Measurements from ENCODE around the gene PLSCR4. TPM values are rescaled to one million over a fixed set of nuclear protein-coding genes. Genes with fewer than 3 reads are reported as not detected.

Gene PLSCR4
- total and polyA plus RNA-seq, 9 of the 15 experiments (the other 6 are each of a cell fraction or from before 2014, with no cell fraction given), result 0.11 to 0.68 (median 0.21) TPM

DNA sequence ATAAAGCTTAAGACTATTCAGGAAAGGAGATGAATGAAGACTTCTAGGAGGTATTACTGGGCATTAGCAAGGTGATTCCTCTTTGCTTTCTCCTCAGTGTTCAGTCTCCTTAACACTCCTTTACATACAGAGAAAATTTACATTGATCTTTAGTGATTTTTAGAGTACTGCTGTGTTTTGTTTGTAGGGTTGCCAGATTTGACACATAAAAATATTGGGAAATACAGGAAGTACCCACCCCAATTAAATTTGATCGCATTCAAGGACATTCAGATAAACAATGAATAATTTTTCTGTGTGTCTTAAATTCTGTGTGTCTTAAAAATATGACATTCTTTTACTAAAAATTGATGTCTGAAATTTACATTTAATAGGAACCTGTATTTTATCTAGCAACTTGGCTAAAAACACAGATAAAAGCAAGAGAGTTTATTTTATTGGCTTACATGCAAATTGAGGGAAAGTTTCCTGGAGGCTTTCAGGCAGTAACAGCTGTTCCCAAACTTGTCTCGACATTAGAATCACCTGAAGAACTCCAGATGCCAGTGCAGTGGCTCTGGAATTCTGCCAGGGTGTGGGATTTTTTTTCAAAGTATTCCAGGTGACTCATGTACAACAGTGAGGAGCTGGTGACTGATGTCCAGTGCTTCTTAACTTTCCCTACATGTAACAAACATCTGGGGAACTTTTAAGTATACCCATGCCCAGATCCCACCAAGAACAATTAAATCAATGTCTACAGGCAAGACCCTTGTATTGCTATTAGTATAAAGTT is 66.5 kb downstream of the PLSCR4 start (continued):
- TF ChIP-seq, protein P1, sequence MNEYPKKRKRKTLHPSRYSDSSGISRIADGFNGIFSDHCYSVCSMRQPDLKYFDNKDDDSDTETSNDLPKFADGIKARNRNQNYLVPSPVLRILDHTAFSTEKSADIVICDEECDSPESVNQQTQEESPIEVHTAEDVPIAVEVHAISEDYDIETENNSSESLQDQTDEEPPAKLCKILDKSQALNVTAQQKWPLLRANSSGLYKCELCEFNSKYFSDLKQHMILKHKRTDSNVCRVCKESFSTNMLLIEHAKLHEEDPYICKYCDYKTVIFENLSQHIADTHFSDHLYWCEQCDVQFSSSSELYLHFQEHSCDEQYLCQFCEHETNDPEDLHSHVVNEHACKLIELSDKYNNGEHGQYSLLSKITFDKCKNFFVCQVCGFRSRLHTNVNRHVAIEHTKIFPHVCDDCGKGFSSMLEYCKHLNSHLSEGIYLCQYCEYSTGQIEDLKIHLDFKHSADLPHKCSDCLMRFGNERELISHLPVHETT (CRISPR knock-in tag; conservative IDR thresholded peaks at IDR 0.05 in 1 of 2, IDR thresholded peaks at IDR 0.05 in 1 of 2), result no peak
- no peak for TF ChIP-seq PTBP1 (IDR thresholded peaks at IDR 0.05; ENCODE audit: low read depth, low read length)
- TF ChIP-seq TCF7L2 (IDR thresholded peaks at IDR 0.05; ENCODE audit: low read depth, low read length), result no peak
- TF ChIP-seq ILF3 (IDR thresholded peaks at IDR 0.05; ENCODE audit: borderline replicate concordance), result no peak
- no peak for TF ChIP-seq LCOR (CRISPR knock-in tag; IDR thresholded peaks at IDR 0.05)
- TF ChIP-seq ZNF79 (CRISPR knock-in tag; IDR thresholded peaks at IDR 0.05; ENCODE audit: low read depth), result no peak
- TF ChIP-seq, protein P2, sequence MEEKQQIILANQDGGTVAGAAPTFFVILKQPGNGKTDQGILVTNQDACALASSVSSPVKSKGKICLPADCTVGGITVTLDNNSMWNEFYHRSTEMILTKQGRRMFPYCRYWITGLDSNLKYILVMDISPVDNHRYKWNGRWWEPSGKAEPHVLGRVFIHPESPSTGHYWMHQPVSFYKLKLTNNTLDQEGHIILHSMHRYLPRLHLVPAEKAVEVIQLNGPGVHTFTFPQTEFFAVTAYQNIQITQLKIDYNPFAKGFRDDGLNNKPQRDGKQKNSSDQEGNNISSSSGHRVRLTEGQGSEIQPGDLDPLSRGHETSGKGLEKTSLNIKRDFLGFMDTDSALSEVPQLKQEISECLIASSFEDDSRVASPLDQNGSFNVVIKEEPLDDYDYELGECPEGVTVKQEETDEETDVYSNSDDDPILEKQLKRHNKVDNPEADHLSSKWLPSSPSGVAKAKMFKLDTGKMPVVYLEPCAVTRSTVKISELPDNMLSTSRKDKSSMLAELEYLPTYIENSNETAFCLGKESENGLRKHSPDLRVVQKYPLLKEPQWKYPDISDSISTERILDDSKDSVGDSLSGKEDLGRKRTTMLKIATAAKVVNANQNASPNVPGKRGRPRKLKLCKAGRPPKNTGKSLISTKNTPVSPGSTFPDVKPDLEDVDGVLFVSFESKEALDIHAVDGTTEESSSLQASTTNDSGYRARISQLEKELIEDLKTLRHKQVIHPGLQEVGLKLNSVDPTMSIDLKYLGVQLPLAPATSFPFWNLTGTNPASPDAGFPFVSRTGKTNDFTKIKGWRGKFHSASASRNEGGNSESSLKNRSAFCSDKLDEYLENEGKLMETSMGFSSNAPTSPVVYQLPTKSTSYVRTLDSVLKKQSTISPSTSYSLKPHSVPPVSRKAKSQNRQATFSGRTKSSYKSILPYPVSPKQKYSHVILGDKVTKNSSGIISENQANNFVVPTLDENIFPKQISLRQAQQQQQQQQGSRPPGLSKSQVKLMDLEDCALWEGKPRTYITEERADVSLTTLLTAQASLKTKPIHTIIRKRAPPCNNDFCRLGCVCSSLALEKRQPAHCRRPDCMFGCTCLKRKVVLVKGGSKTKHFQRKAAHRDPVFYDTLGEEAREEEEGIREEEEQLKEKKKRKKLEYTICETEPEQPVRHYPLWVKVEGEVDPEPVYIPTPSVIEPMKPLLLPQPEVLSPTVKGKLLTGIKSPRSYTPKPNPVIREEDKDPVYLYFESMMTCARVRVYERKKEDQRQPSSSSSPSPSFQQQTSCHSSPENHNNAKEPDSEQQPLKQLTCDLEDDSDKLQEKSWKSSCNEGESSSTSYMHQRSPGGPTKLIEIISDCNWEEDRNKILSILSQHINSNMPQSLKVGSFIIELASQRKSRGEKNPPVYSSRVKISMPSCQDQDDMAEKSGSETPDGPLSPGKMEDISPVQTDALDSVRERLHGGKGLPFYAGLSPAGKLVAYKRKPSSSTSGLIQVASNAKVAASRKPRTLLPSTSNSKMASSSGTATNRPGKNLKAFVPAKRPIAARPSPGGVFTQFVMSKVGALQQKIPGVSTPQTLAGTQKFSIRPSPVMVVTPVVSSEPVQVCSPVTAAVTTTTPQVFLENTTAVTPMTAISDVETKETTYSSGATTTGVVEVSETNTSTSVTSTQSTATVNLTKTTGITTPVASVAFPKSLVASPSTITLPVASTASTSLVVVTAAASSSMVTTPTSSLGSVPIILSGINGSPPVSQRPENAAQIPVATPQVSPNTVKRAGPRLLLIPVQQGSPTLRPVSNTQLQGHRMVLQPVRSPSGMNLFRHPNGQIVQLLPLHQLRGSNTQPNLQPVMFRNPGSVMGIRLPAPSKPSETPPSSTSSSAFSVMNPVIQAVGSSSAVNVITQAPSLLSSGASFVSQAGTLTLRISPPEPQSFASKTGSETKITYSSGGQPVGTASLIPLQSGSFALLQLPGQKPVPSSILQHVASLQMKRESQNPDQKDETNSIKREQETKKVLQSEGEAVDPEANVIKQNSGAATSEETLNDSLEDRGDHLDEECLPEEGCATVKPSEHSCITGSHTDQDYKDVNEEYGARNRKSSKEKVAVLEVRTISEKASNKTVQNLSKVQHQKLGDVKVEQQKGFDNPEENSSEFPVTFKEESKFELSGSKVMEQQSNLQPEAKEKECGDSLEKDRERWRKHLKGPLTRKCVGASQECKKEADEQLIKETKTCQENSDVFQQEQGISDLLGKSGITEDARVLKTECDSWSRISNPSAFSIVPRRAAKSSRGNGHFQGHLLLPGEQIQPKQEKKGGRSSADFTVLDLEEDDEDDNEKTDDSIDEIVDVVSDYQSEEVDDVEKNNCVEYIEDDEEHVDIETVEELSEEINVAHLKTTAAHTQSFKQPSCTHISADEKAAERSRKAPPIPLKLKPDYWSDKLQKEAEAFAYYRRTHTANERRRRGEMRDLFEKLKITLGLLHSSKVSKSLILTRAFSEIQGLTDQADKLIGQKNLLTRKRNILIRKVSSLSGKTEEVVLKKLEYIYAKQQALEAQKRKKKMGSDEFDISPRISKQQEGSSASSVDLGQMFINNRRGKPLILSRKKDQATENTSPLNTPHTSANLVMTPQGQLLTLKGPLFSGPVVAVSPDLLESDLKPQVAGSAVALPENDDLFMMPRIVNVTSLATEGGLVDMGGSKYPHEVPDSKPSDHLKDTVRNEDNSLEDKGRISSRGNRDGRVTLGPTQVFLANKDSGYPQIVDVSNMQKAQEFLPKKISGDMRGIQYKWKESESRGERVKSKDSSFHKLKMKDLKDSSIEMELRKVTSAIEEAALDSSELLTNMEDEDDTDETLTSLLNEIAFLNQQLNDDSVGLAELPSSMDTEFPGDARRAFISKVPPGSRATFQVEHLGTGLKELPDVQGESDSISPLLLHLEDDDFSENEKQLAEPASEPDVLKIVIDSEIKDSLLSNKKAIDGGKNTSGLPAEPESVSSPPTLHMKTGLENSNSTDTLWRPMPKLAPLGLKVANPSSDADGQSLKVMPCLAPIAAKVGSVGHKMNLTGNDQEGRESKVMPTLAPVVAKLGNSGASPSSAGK (IDR thresholded peaks at IDR 0.05), result no peak
